GM21619 (cell line): Measurements from ENCODE around the gene DDX54.
A peak's percentile ranks its signal among the peaks of the same experiment; 100 is the strongest.
"Not testable (repeated sequence)": the region's sequence is repeated elsewhere in the genome, so short reads cannot be mapped to it uniquely, and the experiment has no call there.

Experiments
- ATAC-seq: cut with Tn5 transposase; IDR thresholded peaks from one replicate; pipeline ENCODE4 v1.9.1; 2021; ENCODE audit not compliant: unreplicated experiment

Gene DDX54

GRCh38 chr12:113220593-113221180 lies 35.4 kb upstream of the DDX54 start:
- no peak for ATAC-seq

GRCh38 chr12:113216027-113216426 lies 30.7 kb upstream of the DDX54 start:
- no peak for ATAC-seq

- no peak for ATAC-seq
These were observed 29.7 kb upstream of the DDX54 start for GRCh38 chr12:113214895-113215400.

GRCh38 chr12:113211160-113211559 lies 25.9 kb upstream of the DDX54 start:
- no peak for ATAC-seq

- peak; percentile 79 for ATAC-seq
These were observed 23.0 kb upstream of the DDX54 start for GRCh38 chr12:113208041-113208934.

GRCh38 chr12:113207613-113208040 lies 22.3 kb upstream of the DDX54 start:
- peak; percentile 1 for ATAC-seq

- ATAC-seq, result not testable (repeated sequence)
These were observed 21.5 kb upstream of the DDX54 start for GRCh38 chr12:113206802-113207201.

GRCh38 chr12:113204804-113205203 lies 19.5 kb upstream of the DDX54 start:
- ATAC-seq, result no peak

GRCh38 chr12:113203852-113204760 lies 18.8 kb upstream of the DDX54 start:
- no peak for ATAC-seq

- no peak for ATAC-seq
These were observed 17.2 kb upstream of the DDX54 start for GRCh38 chr12:113202300-113203075.

- no peak for ATAC-seq
These were observed 16.2 kb upstream of the DDX54 start for GRCh38 chr12:113201187-113202177.

GRCh38 chr12:113200021-113200797 lies 14.9 kb upstream of the DDX54 start:
- no peak for ATAC-seq

- no peak for ATAC-seq
These were observed 13.0 kb upstream of the DDX54 start for GRCh38 chr12:113198296-113198695.

- no peak for ATAC-seq
These were observed 12.3 kb upstream of the DDX54 start for GRCh38 chr12:113197518-113198077.

GRCh38 chr12:113196990-113197389 lies 11.7 kb upstream of the DDX54 start:
- peak; percentile 88 for ATAC-seq

- ATAC-seq, result no peak
These were observed 11.3 kb upstream of the DDX54 start for GRCh38 chr12:113196582-113196981.

- ATAC-seq, result no peak
These were observed 10.3 kb upstream of the DDX54 start for GRCh38 chr12:113195598-113195997.

- ATAC-seq, result no peak
These were observed 9.7 kb upstream of the DDX54 start for GRCh38 chr12:113194971-113195391.
